RWPE2 (cell line): Measurements from ENCODE around the gene IL1R2.
A peak's percentile ranks its signal among the peaks of the same experiment; 100 is the strongest.

Experiments used
- ATAC-seq: fragments of 200-7000 bp; cut with Tn5 transposase; 3 replicates; pipeline ENCODE4 v1.9.1; 2021; ENCODE audit warnings: low read depth
- DNase-seq: peaks from one replicate; pipeline ENCODE4 v3.0.0-alpha.2; 2020; ENCODE audit warnings: low spot score
- H3K27ac ChIP-seq: fragments of 450-650 bp; 2 replicates; pipeline ENCODE4 v1.5.1; 2017; ENCODE audit warnings: mild to moderate bottlenecking; ENCODE audit not compliant: poor library complexity, severe bottlenecking
- H3K27me3 ChIP-seq: fragments of 250-450 bp; sonication (Bioruptor Pico); 2 replicates; pipeline ENCODE4 v1.5.1; 2021; ENCODE audit warnings: mild to moderate bottlenecking, moderate library complexity; ENCODE audit not compliant: insufficient read depth, poor library complexity, severe bottlenecking
- H3K36me3 ChIP-seq: fragments of 250-450 bp; sonication (Bioruptor Pico); 2 replicates; pipeline ENCODE4 v1.5.1; 2020; ENCODE audit warnings: low read depth, mild to moderate bottlenecking, moderate library complexity
- H3K4me1 ChIP-seq: fragments of 250-450 bp; sonication (Bioruptor Pico); 2 replicates; pipeline ENCODE4 v1.5.1; 2021; ENCODE audit warnings: mild to moderate bottlenecking, moderate library complexity; ENCODE audit not compliant: insufficient read depth, poor library complexity, severe bottlenecking
- H3K4me3 ChIP-seq: fragments of 250-450 bp; sonication (Bioruptor Pico); 2 replicates; pipeline ENCODE4 v1.5.1; 2021; ENCODE audit warnings: mild to moderate bottlenecking, moderate library complexity; ENCODE audit not compliant: severe bottlenecking
- H3K9me3 ChIP-seq: fragments of 250-450 bp; sonication (Bioruptor Pico); 2 replicates; pipeline ENCODE4 v1.5.1; 2021; ENCODE audit warnings: mild to moderate bottlenecking, moderate library complexity; ENCODE audit not compliant: severe bottlenecking
- CTCF ChIP-seq: fragments of 450-650 bp; IDR thresholded peaks from one replicate; pipeline ENCODE4 v1.5.1; 2017; ENCODE audit warnings: mild to moderate bottlenecking, moderate library complexity; ENCODE audit not compliant: poor library complexity, severe bottlenecking

The IL1R2 gene

GRCh38 chr2:102061962-102062795 is 70.4 kb downstream of the IL1R2 start:
- DNase-seq: no peak
- no peak for ATAC-seq
- no peaks in the 10 kb centered on the region for H3K36me3 ChIP-seq
- H3K4me3 ChIP-seq: no peak overlapping the region
- peaks cover 16% of the 10 kb centered on the region for H3K4me1 ChIP-seq
- TF ChIP-seq CTCF: no peak
- H3K9me3 ChIP-seq: peaks cover 7% of the 10 kb centered on the region
- peak overlapping the region; percentile 76 for H3K27ac ChIP-seq
- H3K27me3 ChIP-seq: no peaks in the 10 kb centered on the region

- Histone ChIP-seq H3K9me3 (peaks cover 7% of the 10 kb centered on the region), H3K27me3 (no peaks in the 10 kb centered on the region), H3K36me3 (no peaks in the 10 kb centered on the region), H3K4me1 (peaks cover 16% of the 10 kb centered on the region), H3K27ac (peak overlapping the region; percentile 76), H3K4me3 (no peak overlapping the region)
- TF ChIP-seq CTCF: no peak
- no peak for ATAC-seq
- no peak for DNase-seq
Measured at GRCh38 chr2:102062802-102063201, 71.0 kb downstream of the IL1R2 start.

GRCh38 chr2:102063487-102063911 is 71.7 kb downstream of the IL1R2 start:
- Histone ChIP-seq H3K4me1 (peaks cover 16% of the 10 kb centered on the region), H3K27me3 (no peaks in the 10 kb centered on the region), H3K9me3 (peaks cover 7% of the 10 kb centered on the region), H3K27ac (peak overlapping the region; percentile 76), H3K36me3 (no peaks in the 10 kb centered on the region), H3K4me3 (no peak overlapping the region)
- ATAC-seq (no peak), DNase-seq (no peak)
- no peak for TF ChIP-seq CTCF

GRCh38 chr2:102063941-102064678 is 72.3 kb downstream of the IL1R2 start:
- Histone ChIP-seq H3K27ac (peak overlapping the region; percentile 76), H3K4me3 (no peak overlapping the region), H3K9me3 (peaks cover 7% of the 10 kb centered on the region), H3K4me1 (peaks cover 16% of the 10 kb centered on the region), H3K36me3 (no peaks in the 10 kb centered on the region), H3K27me3 (no peaks in the 10 kb centered on the region)
- DNase-seq (peak; percentile 85), ATAC-seq (peak; percentile 95)
- TF ChIP-seq CTCF: no peak
